Epithelial cell of proximal tubule (primary cell): ENCODE data around the gene STOML1. TPM values are rescaled to one million over a fixed set of nuclear protein-coding genes. Genes with fewer than 3 reads are reported as not detected.

Experiments used
- DNase-seq: peaks from one replicate; pipeline ENCODE4 v3.0.0-alpha.2; 2011; ENCODE audit warnings: low read depth
- H3K4me3 ChIP-seq: 2 replicates; pipeline ENCODE4 v1.5.1; 2011; ENCODE audit warnings: low read depth, mild to moderate bottlenecking, low read length
- CTCF ChIP-seq: conservative IDR thresholded peaks from 2 replicates; pipeline ENCODE4 v1.5.1; 2012; ENCODE audit warnings: low read depth, mild to moderate bottlenecking, low read length
- total RNA-seq: library from RNA; depleted of rRNA; stranded (reverse); fragments of >200 nt; gene quantifications from 2 replicates; pipeline ENCODE4 v1.2.3, GENCODE V29; 2015

STOML1 gene
- total RNA-seq, 1 donor from 2014 or later, result 13.5 TPM

GRCh38 chr15:73955861-73956742 lies 36.0 kb downstream of the STOML1 start:
- H3K4me3 ChIP-seq, result no peak overlapping the region
- DNase-seq, result no peak
- TF ChIP-seq CTCF, result no peak

- TF ChIP-seq CTCF, result no peak
- H3K4me3 ChIP-seq, result no peak overlapping the region
- DNase-seq, result no peak
These were observed 36.8 kb downstream of the STOML1 start for GRCh38 chr15:73955326-73955725.

GRCh38 chr15:73954188-73955145 lies 37.6 kb downstream of the STOML1 start:
- DNase-seq, result no peak
- no peak overlapping the region for H3K4me3 ChIP-seq
- TF ChIP-seq CTCF, result no peak

- no peak for TF ChIP-seq CTCF
- DNase-seq, result no peak
These were observed 39.0 kb downstream of the STOML1 start for GRCh38 chr15:73952913-73953750.

GRCh38 chr15:73952171-73952912 lies 39.8 kb downstream of the STOML1 start:
- no peak for TF ChIP-seq CTCF
- no peak for DNase-seq
- no peak overlapping the region for H3K4me3 ChIP-seq

More at GRCh38 chr15:73952913-73953750, 39.0 kb downstream of the STOML1 start:
- no peak overlapping the region for H3K4me3 ChIP-seq

- no peak overlapping the region for H3K4me3 ChIP-seq
- DNase-seq, result no peak
- no peak for TF ChIP-seq CTCF
These were observed 40.5 kb downstream of the STOML1 start for GRCh38 chr15:73951601-73952000.
